Neuronal stem cell (in vitro differentiated cells): ENCODE results near the gene HERC3.

ENCODE experiments used
- DNase-seq: peaks from one replicate; pipeline ENCODE4 v3.0.0-alpha.2; 2013; ENCODE audit warnings: low spot score
- H2AFZ ChIP-seq: one replicate; pipeline ENCODE4 v1.6.1; 2013; ENCODE audit warnings: mild to moderate bottlenecking, low read length, inconsistent platforms
- H2AK5ac ChIP-seq: 2 replicates; pipeline ENCODE4 v1.6.1; 2013; ENCODE audit warnings: low read depth, mild to moderate bottlenecking, inconsistent platforms, low read length, moderate library complexity, mixed read lengths
- H2BK120ac ChIP-seq: 2 replicates; pipeline ENCODE4 v1.6.1; 2013; ENCODE audit warnings: low read depth, mild to moderate bottlenecking, inconsistent platforms, low read length, moderate library complexity, mixed read lengths
- H2BK12ac ChIP-seq: one replicate; pipeline ENCODE4 v1.6.1; 2013; ENCODE audit warnings: low read length, inconsistent platforms
- H2BK15ac ChIP-seq: 2 replicates; pipeline ENCODE4 v1.6.1; 2013; ENCODE audit warnings: mild to moderate bottlenecking, low read length, inconsistent platforms, mixed read lengths
- H2BK5ac ChIP-seq: one replicate; pipeline ENCODE4 v1.6.1; 2013; ENCODE audit warnings: inconsistent platforms, mild to moderate bottlenecking, low read length, moderate library complexity
- H3K14ac ChIP-seq: one replicate; pipeline ENCODE4 v1.6.1; 2013; ENCODE audit warnings: low read length, inconsistent platforms
- H3K18ac ChIP-seq: 2 replicates; pipeline ENCODE4 v1.6.1; 2013; ENCODE audit warnings: low read length, inconsistent platforms
- H3K23ac ChIP-seq: 2 replicates; pipeline ENCODE4 v1.6.1; 2013; ENCODE audit warnings: low read depth, mild to moderate bottlenecking, mixed read lengths, low read length, inconsistent platforms; ENCODE audit not compliant: poor library complexity
- H3K27ac ChIP-seq: replicated peaks from 3 replicates; pipeline ENCODE4 v1.5.1; 2013; ENCODE audit warnings: low read length, inconsistent platforms
- H3K27me3 ChIP-seq, 3 experiments: 2 replicates each; pipeline ENCODE4 v1.6.1; 2013; ENCODE audit warnings: low read length in 3 of 3, mild to moderate bottlenecking in 2 of 3, inconsistent platforms in 1 of 3, low read depth in 1 of 3, mixed read lengths in 1 of 3, moderate library complexity in 1 of 3; ENCODE audit not compliant: control insufficient read depth in 3 of 3, insufficient read depth in 3 of 3
- H3K36me3 ChIP-seq, 2 donors: replicated peaks in 1 of 2; 2 replicates each; pipeline ENCODE4 v1.6.1; 2013; ENCODE audit warnings: low read length in 2 of 2; ENCODE audit not compliant: control insufficient read depth in 2 of 2, insufficient read depth in 2 of 2
- H3K4ac ChIP-seq: 2 replicates; pipeline ENCODE4 v1.6.1; 2013; ENCODE audit warnings: inconsistent platforms, mild to moderate bottlenecking, low read length, moderate library complexity
- H3K4me1 ChIP-seq, 2 donors: 1 replicate in 1 of 2; 2 replicates in 1 of 2; pipeline ENCODE4 v1.6.1; 2013; ENCODE audit warnings: low read length in 2 of 2, low read depth in 1 of 2; ENCODE audit not compliant: control insufficient read depth in 2 of 2, insufficient read depth in 1 of 2
- H3K4me2 ChIP-seq: one replicate; pipeline ENCODE4 v1.6.1; 2013; ENCODE audit warnings: mild to moderate bottlenecking, low read length, inconsistent platforms; ENCODE audit not compliant: insufficient read depth, poor library complexity, severe bottlenecking
- H3K4me3 ChIP-seq, 2 donors: 2 replicates each; pipeline ENCODE4 v1.5.1; 2013; ENCODE audit warnings: low read length in 2 of 2, mild to moderate bottlenecking in 2 of 2, inconsistent platforms in 1 of 2, moderate library complexity in 1 of 2
- H3K79me1 ChIP-seq: one replicate; pipeline ENCODE4 v1.6.1; 2013; ENCODE audit warnings: low read depth, mild to moderate bottlenecking, inconsistent platforms, low read length, moderate library complexity
- H3K9ac ChIP-seq: one replicate; pipeline ENCODE4 v1.6.1; 2013; ENCODE audit warnings: mild to moderate bottlenecking, low read depth, low read length, inconsistent platforms; ENCODE audit not compliant: poor library complexity
- H3K9me3 ChIP-seq, 2 donors: replicated peaks in 1 of 2; 2 replicates each; pipeline versions ENCODE3 to v1.6.1; 2013; ENCODE audit warnings: low read length in 2 of 2, mild to moderate bottlenecking in 2 of 2, inconsistent platforms in 1 of 2, low read depth in 1 of 2, mixed read lengths in 1 of 2, moderate library complexity in 1 of 2; ENCODE audit not compliant: control insufficient read depth in 2 of 2, insufficient read depth in 1 of 2
- H4K8ac ChIP-seq: one replicate; pipeline ENCODE4 v1.6.1; 2013; ENCODE audit warnings: low read depth, mild to moderate bottlenecking, inconsistent platforms, low read length, moderate library complexity
- H4K91ac ChIP-seq: one replicate; pipeline ENCODE4 v1.6.1; 2013; ENCODE audit warnings: low read length, low read depth, mild to moderate bottlenecking, inconsistent platforms; ENCODE audit not compliant: poor library complexity
- WGBS, 2 donors: extraction: QIAGEN DNeasy Blood & Tissue Kit; methylation state at CpG; one replicate each; pipeline ENCODE4 v1.1.7; 2013; ENCODE audit warnings: missing lambda C conversion rate in 2 of 2, mixed read lengths in 1 of 2; ENCODE audit not compliant: insufficient read length in 2 of 2, insufficient replicate concordance in 1 of 2; ENCODE audit errors: extremely low coverage in 2 of 2; 5-methylcytosine and 5-hydroxymethylcytosine counted together

Gene HERC3

GRCh38 chr4:88573276-88573980, 18.9 kb upstream of the HERC3 start:
- Histone ChIP-seq H3K79me1 (no peaks in the 10 kb centered on the region), H3K14ac (no peak overlapping the region), H4K91ac (no peak overlapping the region), H2AFZ (peak overlapping the region; percentile 78), H3K18ac (no peak overlapping the region), H3K4me3 (no peak overlapping the region), H3K9me3 (no peaks in the 10 kb centered on the region), H3K27me3 (peaks cover 0 to 10% (median 0%) of the 10 kb centered on the region in 3 experiments), H2AK5ac (no peak overlapping the region), H2BK120ac (no peak overlapping the region), H4K8ac (no peak overlapping the region), H3K9ac (no peak overlapping the region), H3K27ac (no peak overlapping the region), H2BK12ac (no peak overlapping the region), H2BK15ac (no peak overlapping the region), H3K4me2 (no peak overlapping the region), H3K23ac (no peak overlapping the region), H2BK5ac (no peak overlapping the region), H3K4me1 (no peaks in the 10 kb centered on the region), H3K4ac (no peak overlapping the region), H3K36me3 (no peaks in the 10 kb centered on the region)
- no CpG with 5 or more reads among the region's 2 CpGs for WGBS, 2 donors
- DNase-seq = no peak

GRCh38 chr4:88573995-88574394, 18.3 kb upstream of the HERC3 start:
- H3K9me3 ChIP-seq = no peaks in the 10 kb centered on the region
- no peaks in the 10 kb centered on the region for H3K79me1 ChIP-seq
- H3K4me3 ChIP-seq = no peak overlapping the region
- no peak for DNase-seq
- H3K14ac ChIP-seq = no peak overlapping the region
- no peak overlapping the region for H2BK12ac ChIP-seq
- no CpG with 5 or more reads among the region's 2 CpGs for WGBS, 2 donors
- H2AFZ ChIP-seq = peak overlapping the region; percentile 78
- no peaks in the 10 kb centered on the region for H3K4me1 ChIP-seq
- H2BK120ac ChIP-seq = no peak overlapping the region
- H2AK5ac ChIP-seq = no peak overlapping the region
- H3K9ac ChIP-seq = no peak overlapping the region
- no peak overlapping the region for H2BK5ac ChIP-seq
- no peak overlapping the region for H4K8ac ChIP-seq
- no peak overlapping the region for H3K4ac ChIP-seq
- H3K18ac ChIP-seq = no peak overlapping the region
- H3K23ac ChIP-seq = no peak overlapping the region
- H2BK15ac ChIP-seq = no peak overlapping the region
- no peak overlapping the region for H3K4me2 ChIP-seq
- H3K27ac ChIP-seq = no peak overlapping the region
- H3K27me3 ChIP-seq = peaks cover 0 to 9% (median 0%) of the 10 kb centered on the region in 3 experiments
- H3K36me3 ChIP-seq = no peaks in the 10 kb centered on the region
- H4K91ac ChIP-seq = no peak overlapping the region

- Histone ChIP-seq H2BK12ac (no peak overlapping the region), H2BK5ac (no peak overlapping the region), H3K27ac (no peak overlapping the region), H3K9ac (no peak overlapping the region), H3K36me3 (no peaks in the 10 kb centered on the region), H3K4me2 (no peak overlapping the region), H3K4me1 (no peaks in the 10 kb centered on the region), H3K27me3 (peaks cover 0 to 9% (median 0%) of the 10 kb centered on the region in 3 experiments), H2AFZ (no peak overlapping the region), H2AK5ac (no peak overlapping the region), H3K4me3 (no peak overlapping the region), H2BK15ac (no peak overlapping the region), H3K9me3 (no peaks in the 10 kb centered on the region), H3K18ac (no peak overlapping the region), H3K79me1 (no peaks in the 10 kb centered on the region), H4K91ac (no peak overlapping the region), H3K23ac (no peak overlapping the region), H3K14ac (no peak overlapping the region), H3K4ac (no peak overlapping the region), H4K8ac (no peak overlapping the region), H2BK120ac (no peak overlapping the region)
- DNase-seq = no peak
- no CpG with 5 or more reads among the region's 1 CpG for WGBS, 2 donors
Observed at GRCh38 chr4:88575186-88575585, 17.1 kb upstream of the HERC3 start.

- H2BK15ac ChIP-seq = no peak overlapping the region
- peaks cover 0 to 14% (median 0%) of the 10 kb centered on the region in 3 experiments for H3K27me3 ChIP-seq
- no peak for DNase-seq
- no peak overlapping the region for H3K14ac ChIP-seq
- H3K18ac ChIP-seq = no peak overlapping the region
- H3K9ac ChIP-seq = no peak overlapping the region
- no peak overlapping the region for H2AK5ac ChIP-seq
- H3K9me3 ChIP-seq = peaks cover 0 to 1% of the 10 kb centered on the region in 2 donors
- H2BK120ac ChIP-seq = no peak overlapping the region
- H2AFZ ChIP-seq = no peak overlapping the region
- H3K4ac ChIP-seq = no peak overlapping the region
- H3K4me1 ChIP-seq = peaks cover 0 to 2% of the 10 kb centered on the region in 2 donors
- WGBS, 2 donors = no CpG with 5 or more reads among the region's 2 CpGs
- H3K79me1 ChIP-seq = no peaks in the 10 kb centered on the region
- H3K27ac ChIP-seq = no peak overlapping the region
- no peaks in the 10 kb centered on the region for H3K36me3 ChIP-seq
- H4K91ac ChIP-seq = no peak overlapping the region
- no peak overlapping the region for H2BK12ac ChIP-seq
- no peak overlapping the region for H3K23ac ChIP-seq
- H2BK5ac ChIP-seq = no peak overlapping the region
- no peak overlapping the region for H3K4me3 ChIP-seq
- H4K8ac ChIP-seq = no peak overlapping the region
- H3K4me2 ChIP-seq = no peak overlapping the region
Observed at GRCh38 chr4:88582493-88582892, 9.8 kb upstream of the HERC3 start.
